ENCODE results near the gene RPL18.

The RPL18 gene

GRCh38 chr19:48630296-48631063 lies 11.5 kb upstream of the RPL18 start:
- peak; percentile 72 for DNase-seq (ENCODE audit: low read depth, low spot score)

GRCh38 chr19:48629599-48630295 lies 10.8 kb upstream of the RPL18 start:
- peak; percentile 71 for DNase-seq (ENCODE audit: low read depth, low spot score)

GRCh38 chr19:48629297-48629598 lies 10.3 kb upstream of the RPL18 start:
- no peak for DNase-seq (ENCODE audit: low read depth, low spot score)

GRCh38 chr19:48628486-48629296 lies 9.7 kb upstream of the RPL18 start:
- DNase-seq (ENCODE audit: low read depth, low spot score), result no peak

- no peak for DNase-seq (ENCODE audit: low read depth, low spot score)
These were observed 8.9 kb upstream of the RPL18 start for GRCh38 chr19:48627865-48628314.

GRCh38 chr19:48627201-48627864 lies 8.4 kb upstream of the RPL18 start:
- DNase-seq (ENCODE audit: low read depth, low spot score), result no peak

- DNase-seq (ENCODE audit: low read depth, low spot score), result no peak
These were observed 6.9 kb upstream of the RPL18 start for GRCh38 chr19:48625891-48626327.

GRCh38 chr19:48624791-48625723 lies 6.1 kb upstream of the RPL18 start:
- no peak for DNase-seq (ENCODE audit: low read depth, low spot score)

- peak; percentile 100 for DNase-seq (ENCODE audit: low read depth, low spot score)
These were observed 5.2 kb upstream of the RPL18 start for GRCh38 chr19:48624067-48624594.

- DNase-seq (ENCODE audit: low read depth, low spot score), result no peak
These were observed 4.6 kb upstream of the RPL18 start for GRCh38 chr19:48623556-48624066.

GRCh38 chr19:48619692-48620585 lies 961 bp upstream of the RPL18 start:
- DNase-seq (ENCODE audit: low read depth, low spot score), result no peak

GRCh38 chr19:48618278-48618915 lies 581 bp downstream of the RPL18 start:
- DNase-seq (ENCODE audit: low read depth, low spot score), result peak; percentile 18

GRCh38 chr19:48617146-48617937 lies 1.6 kb downstream of the RPL18 start:
- peak; percentile 76 for DNase-seq (ENCODE audit: low read depth, low spot score)

GRCh38 chr19:48616491-48617056 lies 2.4 kb downstream of the RPL18 start:
- DNase-seq (ENCODE audit: low read depth, low spot score), result no peak

- no peak for DNase-seq (ENCODE audit: low read depth, low spot score)
These were observed 2.9 kb downstream of the RPL18 start for GRCh38 chr19:48616041-48616436.

GRCh38 chr19:48615231-48616040 lies 3.5 kb downstream of the RPL18 start:
- no peak for DNase-seq (ENCODE audit: low read depth, low spot score)

All from astrocyte of the hippocampus (primary cell).